Posterior cingulate gyrus (tissue), 11 donors: ENCODE data around the gene DNAI1.
"Not testable (repeated sequence)": the region's sequence is repeated elsewhere in the genome, so short reads cannot be mapped to it uniquely, and the experiment has no call there.

Experiments
- DNase-seq, 10 donors: peaks; one replicate each; pipeline versions ENCODE4 v3.0.0 to v3.0.0-alpha.2; 2020 to 2021; ENCODE audit warnings: mixed read lengths in 3 of 10
- intact Hi-C: fragments of 100-400 bp; cut with DNase I; formaldehyde crosslinking; loops from one replicate; pipeline ENCODE4 v1.15.1; 2023

DNAI1 gene

DNA sequence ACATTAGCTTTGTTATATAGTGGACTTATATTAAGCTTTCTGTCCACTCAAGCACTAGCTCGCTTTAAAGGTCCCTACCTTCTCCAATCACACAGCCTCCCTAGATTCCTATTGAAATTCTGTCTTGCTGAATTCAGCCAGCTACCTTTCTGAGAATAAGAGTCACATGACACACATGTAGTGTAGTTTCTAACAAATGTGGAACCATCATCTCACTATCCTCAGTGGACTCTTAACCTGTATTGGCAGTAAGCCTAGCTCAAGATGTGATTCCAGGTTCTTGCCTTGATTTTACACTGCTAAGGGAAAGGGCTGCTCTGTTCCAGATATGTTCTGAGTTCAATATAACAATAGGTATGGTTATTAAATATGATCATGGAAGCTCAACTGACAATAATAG, 11.7 kb upstream of the DNAI1 start:
- intact Hi-C loops = no loop called here
- DNase-seq = no peak

DNA sequence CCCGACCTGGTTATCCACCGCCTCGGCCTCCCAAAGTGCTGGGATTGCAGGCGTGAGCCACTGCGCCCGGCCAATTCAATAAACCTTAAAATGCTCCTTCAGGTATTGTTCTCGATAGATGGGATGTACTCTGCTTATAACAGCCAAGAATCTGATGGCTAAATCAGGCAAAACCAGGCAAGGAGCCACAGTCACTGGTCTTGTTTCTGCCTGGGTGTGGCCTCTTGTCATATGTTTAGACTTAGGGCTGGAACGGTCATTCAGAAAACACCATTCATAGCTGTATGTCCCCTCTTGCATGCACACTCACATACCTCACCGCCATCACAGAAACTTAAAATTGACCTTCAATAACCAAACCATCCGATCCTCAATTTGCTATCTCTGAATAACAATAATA, 8.0 kb upstream of the DNAI1 start:
- intact Hi-C loops = no loop called here
- no peak for DNase-seq

DNA sequence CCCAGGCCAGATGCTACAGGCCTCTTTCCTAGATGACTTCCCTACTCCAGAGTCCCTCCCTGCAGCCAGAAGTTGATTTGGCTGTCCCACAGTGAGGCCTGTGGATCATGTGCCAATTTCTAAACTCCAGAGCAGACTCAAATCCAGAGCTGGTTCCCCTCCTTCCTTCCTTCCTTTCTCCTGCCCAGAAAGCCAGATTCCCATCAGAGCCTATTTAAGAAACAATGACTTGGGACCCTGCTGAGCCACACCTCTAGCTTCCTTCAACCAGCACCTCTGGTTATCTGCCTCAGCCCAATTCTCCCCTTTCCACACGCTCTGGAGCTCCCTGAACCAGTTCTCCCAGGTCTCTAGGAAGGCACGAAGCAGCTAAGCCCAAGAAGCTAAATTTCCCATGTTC, 7.5 kb upstream of the DNAI1 start:
- no peak for DNase-seq
- intact Hi-C loops = no loop called here

DNA sequence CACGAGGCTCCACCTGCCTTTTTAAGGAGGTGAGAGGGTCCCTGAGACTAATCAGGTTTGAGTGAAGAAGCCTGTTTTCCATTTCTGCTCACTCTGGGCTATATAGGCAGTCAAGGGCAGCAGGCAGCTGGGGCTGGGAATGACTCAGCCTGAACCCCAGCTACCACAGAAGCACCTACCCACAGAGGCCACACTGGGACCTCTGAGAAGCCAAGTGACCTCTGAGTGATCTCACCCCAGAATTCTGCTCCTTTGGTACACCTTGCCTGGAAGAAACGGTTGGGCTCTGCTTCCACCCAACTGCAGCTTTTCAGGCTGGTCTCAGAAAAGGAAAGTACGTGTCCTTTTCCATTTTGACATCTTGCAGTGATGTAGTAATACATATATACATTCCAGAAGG, 7.1 kb upstream of the DNAI1 start:
- intact Hi-C loops = no loop called here
- DNase-seq = no peak

DNA sequence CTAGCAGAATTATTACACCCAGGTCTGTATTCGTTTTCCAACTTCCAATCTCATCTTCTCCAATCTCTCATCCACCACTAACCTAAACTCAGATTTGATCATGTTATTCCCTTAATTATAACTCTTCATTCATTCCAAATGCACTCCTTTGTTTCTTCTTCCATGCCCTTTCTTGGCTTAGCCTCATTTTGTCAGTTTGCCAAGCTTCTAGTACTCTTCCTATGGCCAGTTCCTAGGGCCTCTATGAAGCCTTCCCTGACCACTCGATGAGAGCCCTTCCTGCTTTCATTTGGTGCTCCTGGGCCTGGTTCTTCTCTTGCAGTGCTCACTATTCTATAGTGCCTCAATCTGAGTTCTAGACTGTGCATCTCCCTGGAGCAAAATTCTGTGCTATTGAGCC, 6.0 kb upstream of the DNAI1 start:
- intact Hi-C loops = no loop called here
- no peak for DNase-seq

DNA sequence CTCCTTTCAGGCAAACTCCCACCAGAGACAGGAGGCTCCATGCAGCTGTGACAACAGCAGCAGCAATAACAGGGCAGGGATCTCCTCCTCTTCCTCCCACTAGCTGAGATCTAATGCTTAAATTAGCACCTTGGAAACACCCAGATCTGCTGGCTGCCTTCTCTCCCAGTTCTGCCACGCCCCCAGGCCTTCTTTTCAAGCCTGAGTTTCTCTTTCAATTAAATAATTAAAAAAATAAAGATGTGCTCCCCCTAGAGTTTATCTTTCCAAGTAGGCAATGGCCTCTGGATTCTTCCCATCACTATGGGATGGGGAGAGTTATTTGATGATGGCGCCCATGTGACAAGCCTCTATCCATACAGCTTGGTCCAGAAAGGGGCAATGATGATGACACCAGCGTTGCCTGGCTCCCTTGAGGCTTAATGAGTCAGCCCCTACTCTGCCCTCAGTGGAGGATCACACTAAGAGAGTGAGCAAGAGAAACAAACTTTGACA, 4.0 kb upstream of the DNAI1 start:
- no peak for DNase-seq
- intact Hi-C loops = loop anchor here (5.0 kb wide), 2 partner anchors 48 to 127 kb away; partner anchors contain the start of genes KIF24 and NUDT2

DNA sequence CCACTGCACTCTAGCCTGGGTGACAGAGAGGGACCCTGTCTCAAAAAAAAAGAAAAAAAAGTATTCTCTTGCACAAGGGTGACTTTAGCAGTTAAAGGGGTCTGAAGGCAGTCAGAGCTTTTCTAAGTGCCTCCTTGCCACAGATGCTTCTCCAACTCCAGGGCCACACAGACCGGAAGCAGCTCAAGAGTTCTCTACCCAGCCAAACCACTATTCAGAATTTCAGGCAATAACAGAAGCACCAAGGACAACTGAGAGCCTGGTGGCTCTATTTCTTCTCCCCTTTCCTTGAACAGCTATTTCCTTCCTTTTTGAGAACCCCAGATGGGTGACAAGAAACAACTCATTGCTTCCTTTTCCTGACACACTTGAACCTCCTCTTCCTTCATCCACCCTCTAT, 2.5 kb upstream of the DNAI1 start:
- no peak for DNase-seq
- intact Hi-C loops = loop anchor here (5.0 kb wide), 2 partner anchors 46 to 129 kb away; partner anchors contain the start of genes KIF24 and NUDT2

DNA sequence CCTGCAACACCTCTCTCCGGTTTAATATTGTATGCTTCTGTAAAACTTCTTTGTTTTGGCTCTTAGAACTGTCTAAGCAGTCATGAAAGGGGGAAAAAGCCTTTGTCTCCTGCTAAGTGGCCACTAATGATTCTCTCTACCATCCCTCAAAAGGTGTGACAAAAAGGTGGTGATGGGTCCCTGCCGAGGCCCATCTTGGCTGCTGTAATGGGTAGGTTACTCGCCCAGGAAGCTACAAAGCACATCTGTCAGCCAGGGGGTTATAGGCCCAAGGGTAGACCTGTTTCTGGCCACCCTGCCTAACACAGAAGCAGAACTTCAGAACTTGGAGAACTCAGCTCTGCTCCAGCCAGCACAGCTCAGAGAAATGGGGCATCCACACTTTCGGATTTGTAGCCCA, 1.9 kb upstream of the DNAI1 start:
- no peak for DNase-seq
- intact Hi-C loops = loop anchor here (5.0 kb wide), 2 partner anchors 46 to 129 kb away; partner anchors contain the start of genes KIF24 and NUDT2

DNA sequence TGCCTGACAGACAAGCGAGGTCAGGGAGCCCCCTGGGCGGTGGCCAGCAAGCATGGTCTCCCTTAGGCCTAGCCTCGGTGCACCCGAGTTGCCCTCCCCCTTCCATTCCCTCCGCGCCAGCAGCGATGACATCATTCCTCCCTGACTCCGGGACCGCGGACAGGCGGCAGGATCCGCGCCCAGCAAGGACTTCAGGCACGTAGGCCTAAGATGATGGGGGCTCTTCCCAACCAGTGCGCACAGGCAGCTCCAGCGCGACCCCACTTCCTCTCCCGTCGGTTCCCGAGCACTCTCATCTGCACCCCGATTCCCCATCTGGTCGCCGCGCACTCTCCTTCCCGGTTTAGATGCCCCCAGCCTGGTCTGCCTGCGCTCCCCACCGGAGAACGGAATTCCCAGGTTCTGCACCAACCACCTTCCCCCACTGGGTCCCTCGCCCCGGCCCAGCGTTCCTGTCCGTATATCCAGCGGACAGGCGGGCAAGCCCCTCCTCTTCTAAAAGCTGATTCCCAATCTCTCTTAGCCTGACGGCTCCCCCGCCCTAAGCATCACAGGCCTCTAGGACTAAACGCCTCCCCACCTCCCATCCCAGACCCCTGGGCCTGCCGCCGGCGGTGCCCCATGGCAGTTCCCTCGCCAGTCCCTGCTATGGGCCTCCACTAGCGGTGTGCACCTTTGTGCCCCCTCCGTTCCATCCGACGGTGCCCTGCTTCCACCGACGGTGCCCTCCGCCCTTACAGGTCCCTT, 1.2 kb upstream of the DNAI1 start:
- DNase-seq = peak; percentile 56 to 97 (median 75)
- intact Hi-C loops = loop anchor here (5.0 kb wide), 2 partner anchors 45 to 130 kb away; partner anchors contain the start of genes KIF24 and NUDT2

DNA sequence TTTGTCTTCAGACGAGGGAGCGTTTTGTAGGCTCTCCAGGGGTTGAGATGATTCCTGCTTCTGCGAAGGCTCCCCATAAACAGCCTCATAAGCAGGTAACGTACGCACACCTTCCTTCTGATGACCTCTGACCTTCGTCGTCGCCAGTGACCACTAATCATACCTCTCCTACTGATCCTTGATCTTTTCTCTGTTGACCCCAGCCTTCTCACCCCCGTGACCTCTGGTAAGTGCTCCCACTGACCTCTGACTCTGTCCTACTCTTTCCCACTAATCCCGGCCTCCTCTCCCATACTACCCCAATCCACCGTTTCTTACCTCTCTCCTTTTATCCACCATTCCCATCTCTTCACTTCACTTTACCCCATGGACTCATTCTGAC, 345 bp downstream of the DNAI1 start:
- no peak for DNase-seq
- intact Hi-C loops = loop anchor here (5.0 kb wide), 2 partner anchors 43 to 132 kb away; partner anchors contain the start of genes KIF24 and NUDT2

DNA sequence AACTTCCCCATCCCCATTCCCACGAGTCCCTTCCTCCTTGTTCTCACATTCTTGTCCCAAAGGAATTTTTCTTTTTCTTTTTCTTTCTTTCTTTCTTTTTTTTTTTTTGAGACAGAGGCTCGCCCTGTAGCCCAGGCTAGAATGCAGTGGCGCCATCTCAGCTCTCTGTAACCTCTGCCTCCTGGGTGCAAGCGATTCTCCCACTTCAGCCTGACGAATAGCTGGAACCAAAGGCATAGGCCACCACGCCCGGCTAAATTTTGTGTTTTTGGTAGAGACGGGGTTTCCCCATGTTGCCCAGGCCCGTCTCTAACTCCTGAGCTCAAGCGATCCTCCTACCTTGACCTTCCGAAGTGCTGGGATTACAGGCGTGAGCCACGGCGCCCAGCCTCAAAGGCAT, 751 bp downstream of the DNAI1 start:
- DNase-seq = peak in 1 of 10 donors; percentile 77
- intact Hi-C loops = loop anchor here (5.0 kb wide), 2 partner anchors 43 to 132 kb away; partner anchors contain the start of genes KIF24 and NUDT2

DNA sequence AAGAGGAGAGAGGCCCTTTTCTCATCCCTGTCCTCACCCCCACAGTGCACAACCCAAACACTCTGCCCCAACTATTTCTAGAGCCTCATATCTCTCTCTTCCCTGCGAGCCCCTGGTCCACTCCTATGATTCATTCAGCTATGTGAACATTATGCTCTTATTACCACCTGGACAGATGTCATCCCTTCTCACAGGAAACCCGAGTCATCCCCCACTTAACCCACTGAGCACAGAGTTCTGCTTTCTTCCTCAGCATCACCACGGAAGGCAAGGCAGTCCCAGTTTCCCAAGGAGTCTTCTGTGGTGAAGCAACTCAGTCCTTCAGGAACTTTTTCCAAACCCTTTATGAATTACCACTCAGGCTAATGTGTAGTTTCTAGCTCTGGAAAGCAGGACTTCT, 1.3 kb downstream of the DNAI1 start:
- intact Hi-C loops = loop anchor here (5.0 kb wide), 2 partner anchors 42 to 133 kb away; partner anchors contain the start of genes KIF24 and NUDT2
- DNase-seq = no peak

DNA sequence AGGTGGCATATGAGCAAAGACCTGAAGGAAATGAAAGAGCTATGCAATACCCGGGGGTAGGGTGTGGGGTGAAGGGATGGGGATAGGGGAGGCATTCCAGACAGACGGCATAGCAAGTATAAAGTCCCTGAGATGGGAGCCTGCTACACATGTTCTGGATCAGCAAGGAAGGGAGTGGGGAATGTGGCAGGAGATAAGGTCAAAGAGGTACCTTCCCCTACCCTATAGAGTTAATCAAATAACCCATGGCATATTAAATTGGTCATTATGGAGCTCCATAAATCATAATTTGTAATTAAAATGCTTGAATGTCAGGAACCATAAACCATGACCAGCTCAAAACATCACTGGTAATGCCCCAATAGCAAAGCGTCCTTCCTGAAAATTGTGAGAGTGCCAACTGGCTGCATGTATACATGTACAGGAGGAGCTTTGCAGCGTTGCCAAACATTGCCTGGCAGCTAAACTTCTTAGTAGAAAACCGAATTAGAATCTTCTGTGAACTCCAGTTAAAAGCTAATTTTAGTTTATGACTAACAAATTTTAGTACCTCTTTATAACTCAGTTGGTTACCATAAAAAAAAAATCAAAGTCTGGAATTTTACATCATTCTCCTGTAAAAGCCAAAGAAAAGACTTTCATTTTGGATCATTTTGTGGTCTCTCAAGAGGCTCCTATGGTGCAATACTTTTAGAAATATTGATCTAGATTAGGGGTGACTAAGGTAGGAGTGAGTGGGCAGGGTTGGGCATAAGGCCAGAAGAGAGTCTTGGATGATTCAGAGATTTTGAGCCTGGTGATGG, 4.7 kb downstream of the DNAI1 start:
- DNase-seq = peak in 4 of 10 donors; percentile 32 to 83 (median 44)
- intact Hi-C loops = no loop called here

DNA sequence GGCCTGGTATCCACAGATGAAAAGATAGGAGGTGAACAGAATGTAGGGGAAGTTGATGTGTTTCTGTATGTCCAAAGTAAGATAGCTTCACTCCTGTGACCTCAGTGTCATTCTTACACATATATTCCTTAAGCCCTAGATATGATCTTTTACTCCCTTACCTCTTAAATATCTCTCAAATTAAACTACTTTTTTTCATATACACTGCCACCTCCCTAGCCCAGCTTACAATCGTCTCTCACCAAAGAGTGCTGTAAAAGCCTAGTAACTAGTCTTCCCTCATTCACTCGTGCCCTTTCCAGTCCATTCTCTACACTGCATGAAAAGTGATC, 5.3 kb downstream of the DNAI1 start:
- intact Hi-C loops = no loop called here
- DNase-seq = no peak

DNA sequence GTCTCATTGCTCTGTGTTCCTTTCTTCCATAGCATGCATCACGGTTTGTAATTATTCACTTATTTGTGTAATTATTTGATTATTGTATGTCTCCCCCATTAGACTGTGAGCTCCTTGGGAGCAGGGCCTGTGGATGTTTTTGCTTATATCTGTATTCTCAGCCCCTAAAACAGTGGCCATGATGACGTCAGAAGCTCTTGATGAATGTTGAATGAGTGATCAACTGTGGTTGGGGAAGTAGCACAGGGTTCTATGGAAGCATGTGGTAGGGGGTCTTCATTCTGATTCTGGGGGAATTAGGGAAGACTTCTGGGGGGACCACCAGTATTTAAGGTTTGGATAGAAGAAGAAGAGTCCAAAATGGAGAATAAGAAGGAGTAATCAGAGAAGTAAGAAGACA, 6.0 kb downstream of the DNAI1 start:
- no peak for DNase-seq
- intact Hi-C loops = no loop called here

DNA sequence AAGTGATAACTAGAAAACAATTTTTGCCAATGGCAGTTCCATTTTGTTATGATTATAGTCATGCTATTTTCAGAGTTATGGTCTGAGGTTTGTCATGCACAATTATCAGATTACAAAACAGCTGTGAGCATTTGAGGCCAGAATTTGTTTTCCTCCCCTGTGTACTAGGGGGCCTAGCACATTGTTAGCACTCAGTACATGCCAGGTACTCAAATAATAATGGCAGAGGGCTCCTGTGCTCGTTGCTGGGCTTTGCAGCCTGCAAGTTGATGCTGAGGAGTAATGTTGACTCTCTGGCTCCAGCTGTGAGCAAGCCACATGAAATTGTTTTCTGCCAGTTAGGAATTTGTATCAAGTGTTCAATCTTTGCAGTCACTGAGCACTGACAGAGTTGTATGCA, 6.9 kb downstream of the DNAI1 start:
- intact Hi-C loops = no loop called here
- no peak for DNase-seq

DNA sequence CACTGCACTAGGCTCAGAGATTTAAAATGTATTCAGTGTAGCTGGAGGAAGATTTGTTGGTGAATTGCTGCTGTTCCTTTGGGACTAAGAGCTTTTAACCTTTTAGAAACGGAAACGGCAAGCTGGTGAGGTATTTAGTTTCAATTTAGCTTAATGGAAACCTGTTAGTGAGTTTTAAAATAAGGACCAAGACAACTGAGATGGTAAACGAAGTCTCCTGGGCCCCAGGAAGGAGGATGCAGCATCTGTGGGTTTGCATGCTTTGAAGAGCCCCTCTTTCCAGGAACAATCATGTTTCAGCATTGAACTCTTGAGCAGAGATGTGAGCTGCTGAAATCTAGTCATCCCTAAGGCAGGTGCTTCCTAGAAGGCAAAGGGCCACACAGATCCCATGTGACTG, 16.5 kb downstream of the DNAI1 start:
- DNase-seq = no peak
- intact Hi-C loops = no loop called here

DNA sequence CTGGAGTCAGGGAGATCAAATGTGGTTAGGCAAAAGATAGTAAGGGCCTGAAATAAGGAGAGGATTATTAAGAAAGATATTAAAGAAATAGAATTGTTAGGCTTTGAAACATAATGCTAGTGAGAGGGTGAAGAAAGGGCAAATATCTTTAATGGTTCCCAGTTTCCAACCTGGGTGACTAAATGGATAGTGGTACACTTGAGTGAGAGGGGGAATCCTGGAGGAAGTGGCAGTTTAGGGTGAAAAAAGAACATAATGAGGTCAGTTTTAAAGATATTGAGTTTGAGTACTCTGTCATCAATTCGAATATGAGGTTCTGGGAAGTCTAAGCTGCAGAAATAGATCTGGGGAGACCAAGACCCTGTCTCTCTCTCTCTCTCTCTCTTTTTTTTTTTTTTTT, 18.9 kb downstream of the DNAI1 start:
- intact Hi-C loops = no loop called here
- no peak for DNase-seq

DNA sequence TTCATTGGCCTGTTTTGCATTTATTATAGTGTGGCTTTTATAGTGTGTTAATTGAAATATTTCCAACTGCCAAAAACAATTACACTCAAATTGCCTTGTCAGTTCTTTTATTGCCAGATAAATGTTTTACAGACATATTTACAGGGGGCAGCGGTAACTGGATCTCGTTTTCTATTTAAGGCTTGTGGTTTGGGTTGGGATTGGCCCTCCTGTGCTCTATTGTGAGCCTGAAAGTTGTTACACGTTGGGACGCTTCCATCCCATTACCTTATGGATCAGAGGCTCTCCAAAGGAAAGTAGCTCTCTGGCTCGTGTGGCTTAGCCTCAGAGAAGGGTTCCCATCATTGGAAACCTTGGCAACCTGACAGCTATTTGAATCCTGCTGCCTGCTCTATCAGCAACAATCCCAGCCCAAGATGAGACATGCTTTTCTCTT, 20.8 kb downstream of the DNAI1 start:
- intact Hi-C loops = no loop called here
- DNase-seq = no peak

DNA sequence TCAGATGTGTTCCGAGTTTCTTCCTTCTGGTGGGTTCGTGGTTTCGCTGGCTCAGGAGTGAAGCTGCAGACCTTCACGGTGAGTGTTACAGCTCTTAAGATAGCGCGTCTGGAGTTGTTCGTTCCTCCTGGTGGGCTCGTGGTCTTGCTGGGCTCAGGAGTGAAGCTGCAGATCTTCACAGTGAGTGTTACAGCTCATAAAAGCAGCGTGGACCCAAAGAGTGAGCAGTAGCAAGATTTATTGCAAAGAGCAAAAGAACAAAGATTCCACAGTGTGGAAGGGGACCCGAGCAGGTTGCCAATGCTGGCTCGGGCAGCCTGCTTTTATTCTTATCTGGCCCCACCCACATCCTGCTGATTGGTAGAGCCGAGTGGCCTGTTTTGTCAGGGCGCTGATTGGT, 23.0 kb downstream of the DNAI1 start:
- DNase-seq, intact Hi-C loops: not testable (repeated sequence)

DNA sequence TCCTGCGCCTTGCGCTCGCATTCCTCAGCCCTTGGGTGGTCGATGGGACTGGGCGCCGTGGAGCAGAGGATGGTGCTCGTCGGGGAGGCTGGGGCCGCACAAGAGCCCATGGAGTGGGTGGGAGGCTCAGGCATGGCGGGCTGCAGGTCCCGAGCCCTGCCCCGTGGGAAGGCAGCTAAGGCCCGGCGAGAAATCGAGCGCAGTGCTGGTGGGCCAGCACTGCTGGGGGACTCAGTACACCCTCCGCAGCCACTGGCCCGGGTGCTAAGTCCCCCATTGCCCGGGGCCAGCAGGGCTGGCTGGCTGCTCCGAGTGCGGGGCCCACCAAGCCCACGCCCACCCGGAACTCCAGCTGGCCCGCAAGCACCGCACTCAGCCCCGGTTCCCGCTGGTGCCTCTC, 24.1 kb downstream of the DNAI1 start:
- intact Hi-C loops, DNase-seq: not testable (repeated sequence)
